MM.1S (cell line): Measurements from ENCODE around the gene SLC2A1.

Experiments used
- EZH2 ChIP-seq: fragments of 300-600 bp; sonication (generic); optimal IDR thresholded peaks from 2 replicates; pipeline ENCODE3; 2017; ENCODE audit warnings: low read depth, mild to moderate bottlenecking, antibody characterized with exemption, low read length, mixed read lengths
- EZH2phosphoT487 ChIP-seq: fragments of 300-600 bp; sonication (generic); IDR thresholded peaks from 2 replicates; pipeline ENCODE4 v1.6.1; 2018; ENCODE audit warnings: antibody characterized with exemption, low read length
- TF ChIP-seq, protein P1 (sequence below): fragments of 300-600 bp; sonication (generic); IDR thresholded peaks from 2 replicates; pipeline ENCODE4 v1.5.1; 2016; ENCODE audit warnings: antibody characterized with exemption, low read length, mixed read lengths

- TF ChIP-seq, protein P1, sequence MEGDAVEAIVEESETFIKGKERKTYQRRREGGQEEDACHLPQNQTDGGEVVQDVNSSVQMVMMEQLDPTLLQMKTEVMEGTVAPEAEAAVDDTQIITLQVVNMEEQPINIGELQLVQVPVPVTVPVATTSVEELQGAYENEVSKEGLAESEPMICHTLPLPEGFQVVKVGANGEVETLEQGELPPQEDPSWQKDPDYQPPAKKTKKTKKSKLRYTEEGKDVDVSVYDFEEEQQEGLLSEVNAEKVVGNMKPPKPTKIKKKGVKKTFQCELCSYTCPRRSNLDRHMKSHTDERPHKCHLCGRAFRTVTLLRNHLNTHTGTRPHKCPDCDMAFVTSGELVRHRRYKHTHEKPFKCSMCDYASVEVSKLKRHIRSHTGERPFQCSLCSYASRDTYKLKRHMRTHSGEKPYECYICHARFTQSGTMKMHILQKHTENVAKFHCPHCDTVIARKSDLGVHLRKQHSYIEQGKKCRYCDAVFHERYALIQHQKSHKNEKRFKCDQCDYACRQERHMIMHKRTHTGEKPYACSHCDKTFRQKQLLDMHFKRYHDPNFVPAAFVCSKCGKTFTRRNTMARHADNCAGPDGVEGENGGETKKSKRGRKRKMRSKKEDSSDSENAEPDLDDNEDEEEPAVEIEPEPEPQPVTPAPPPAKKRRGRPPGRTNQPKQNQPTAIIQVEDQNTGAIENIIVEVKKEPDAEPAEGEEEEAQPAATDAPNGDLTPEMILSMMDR, result no peak
- no peak for TF ChIP-seq EZH2
- no peak for TF ChIP-seq EZH2phosphoT487
Measured at GRCh38 chr1:42935971-42936308, 22.7 kb downstream of the SLC2A1 start.
